PC-3 (cell line): ENCODE data around the gene ZNF576. TPM values are rescaled to one million over a fixed set of nuclear protein-coding genes. Genes with fewer than 3 reads are reported as not detected.

Experiments used
- ATAC-seq: fragments of 200-7000 bp; cut with Tn5 transposase; 2 replicates; pipeline ENCODE4 v1.9.1; 2020; ENCODE audit warnings: mild to moderate bottlenecking, moderate library complexity
- BruUV-seq: library from RNA; stranded (reverse); fragments of 400-500 nt; replicated peaks from 2 replicates; lab custom pipeline; 2021; lab: Mats Ljungman, UMichigan
- CTCF ChIA-PET: fragments of 300-600 bp; sonication (Branson Sonifier 250); formaldehyde crosslinking; loops from one replicate; lab custom pipeline; 2022; ENCODE audit warnings: antibody characterized with exemption; lab: Charles Lee
- POLR2A ChIA-PET: fragments of 300-600 bp; sonication (Branson Sonifier 250); formaldehyde crosslinking; loops from one replicate; lab custom pipeline; 2022; ENCODE audit warnings: antibody characterized with exemption; ENCODE audit not compliant: unreplicated experiment; lab: Charles Lee
- DNase-seq: peaks from one replicate; pipeline ENCODE4 v3.0.0-alpha.2; 2015
- H2AFZ ChIP-seq: fragments of 300-600 bp; sonication (generic); 2 replicates; pipeline ENCODE4 v1.6.0; 2016; ENCODE audit warnings: antibody characterized with exemption, low read length
- H3F3A ChIP-seq: fragments of 300-600 bp; sonication (generic); one replicate; pipeline ENCODE4 v1.6.0; 2017; ENCODE audit warnings: antibody characterized with exemption, low read length, control low read depth, mild to moderate bottlenecking; ENCODE audit not compliant: unreplicated experiment
- H3K27ac ChIP-seq: fragments of 300-600 bp; sonication (generic); 2 replicates; pipeline ENCODE4 v1.5.1; 2016; ENCODE audit warnings: mild to moderate bottlenecking, low read length
- H3K27me3 ChIP-seq: fragments of 300-600 bp; sonication (generic); 2 replicates; pipeline ENCODE4 v1.6.1; 2016; ENCODE audit warnings: low read length, mixed read lengths
- H3K36me3 ChIP-seq: fragments of 300-600 bp; sonication (generic); 2 replicates; pipeline ENCODE4 v1.6.1; 2016; ENCODE audit warnings: low read depth, mixed run types, low read length, mixed read lengths
- H3K4me1 ChIP-seq: fragments of 300-600 bp; sonication (generic); 2 replicates; pipeline ENCODE4 v1.5.1; 2016; ENCODE audit warnings: low read length; ENCODE audit not compliant: insufficient read depth
- H3K4me2 ChIP-seq: fragments of 300-600 bp; sonication (generic); 2 replicates; pipeline ENCODE4 v1.6.0; 2016; ENCODE audit warnings: low read length
- H3K4me3 ChIP-seq: fragments of 300-600 bp; sonication (generic); 2 replicates; pipeline ENCODE4 v1.5.1; 2016; ENCODE audit warnings: mild to moderate bottlenecking, low read length, mixed read lengths
- H3K79me2 ChIP-seq: fragments of 300-600 bp; sonication (generic); 2 replicates; pipeline ENCODE4 v1.6.1; 2017; ENCODE audit warnings: low read length, mixed read lengths
- H3K9ac ChIP-seq: fragments of 300-600 bp; sonication (generic); 2 replicates; pipeline ENCODE4 v1.6.0; 2016; ENCODE audit warnings: mild to moderate bottlenecking, low read length
- H3K9me2 ChIP-seq: fragments of 300-600 bp; sonication (generic); replicated peaks from 2 replicates; pipeline ENCODE4 v1.6.1; 2016; ENCODE audit warnings: mixed run types, low read length, mixed read lengths
- H3K9me3 ChIP-seq: fragments of 300-600 bp; sonication (generic); 2 replicates; pipeline ENCODE4 v1.6.1; 2016; ENCODE audit warnings: low read length, mixed read lengths
- H4K20me1 ChIP-seq: fragments of 300-600 bp; sonication (generic); 2 replicates; pipeline ENCODE4 v1.6.1; 2016; ENCODE audit warnings: low read length, mixed read lengths
- EZH2 ChIP-seq: fragments of 300-600 bp; sonication (generic); IDR thresholded peaks from one replicate; pipeline ENCODE4 v1.6.1; 2017; ENCODE audit warnings: antibody characterized with exemption, mild to moderate bottlenecking, low read length; ENCODE audit not compliant: unreplicated experiment
- EZH2phosphoT487 ChIP-seq: fragments of 300-600 bp; sonication (generic); IDR thresholded peaks from 2 replicates; pipeline ENCODE4 v1.6.1; 2018; ENCODE audit warnings: mild to moderate bottlenecking, antibody characterized with exemption, low read length, borderline replicate concordance
- intact Hi-C: fragments of 100-400 bp; cut with micrococcal nuclease; formaldehyde crosslinking; loops from 2 replicates; pipeline ENCODE4 v1.9.0; 2023
- total RNA-seq: library from RNA; depleted of rRNA; stranded (reverse); fragments of >200 nt; gene quantifications from 2 replicates; pipeline ENCODE4 v1.2.3, GENCODE V29; 2014
- TF ChIP-seq, protein P1 (sequence below): fragments of 300-600 bp; sonication (generic); conservative IDR thresholded peaks from 2 replicates; pipeline ENCODE4 v1.5.1; 2017; ENCODE audit warnings: antibody characterized with exemption, low read depth, mild to moderate bottlenecking, low read length

ZNF576 gene
- total RNA-seq, 1 experiment from 2014 or later: 14.7 TPM

DNA sequence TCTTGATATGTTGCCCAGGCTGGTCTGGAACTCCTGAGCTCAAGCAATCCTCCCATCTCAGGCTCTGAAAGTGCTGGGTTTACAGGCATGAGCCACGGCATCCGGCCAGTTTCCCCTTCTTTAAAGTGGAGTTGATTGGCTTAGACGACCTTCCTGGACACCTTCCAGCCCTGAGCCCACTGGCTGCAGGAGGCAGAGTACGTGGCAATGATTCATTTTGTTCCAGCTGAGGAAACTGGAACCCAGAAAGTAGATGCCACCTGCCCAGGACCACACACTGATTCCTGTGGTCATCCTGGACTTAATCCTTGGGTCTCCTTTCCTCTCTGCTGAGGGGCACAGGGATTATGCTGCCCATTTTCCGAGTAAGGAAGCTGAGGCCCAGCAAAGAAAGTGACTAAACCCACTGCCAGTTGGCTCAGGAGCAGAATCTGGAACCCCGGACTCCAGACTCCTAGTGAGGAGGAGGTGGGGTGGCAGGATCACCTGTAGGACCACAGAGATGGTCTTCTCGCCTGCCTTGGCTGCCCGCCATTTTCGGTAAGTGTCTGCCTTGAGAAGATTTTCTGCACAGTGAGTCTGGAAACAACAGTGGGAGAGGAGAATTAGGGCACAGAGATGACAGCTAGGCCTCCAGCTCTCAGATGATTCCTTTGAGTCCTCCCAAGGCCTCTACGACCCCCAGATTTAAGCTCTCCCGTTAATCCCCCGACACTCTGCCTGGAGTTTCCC, 21.8 kb upstream of the ZNF576 start:
- Histone ChIP-seq H2AFZ (peak overlapping the region; percentile 100), H3K27ac (peak overlapping the region; percentile 57; the same call in 1 of the 2 replicates), H3F3A (no peaks in the 10 kb centered on the region), H3K4me3 (peak overlapping the region; percentile 100), H3K9me2 (no peaks in the 10 kb centered on the region), H3K79me2 (peaks cover 19% of the 10 kb centered on the region), H3K9me3 (no peaks in the 10 kb centered on the region), H3K36me3 (no peaks in the 10 kb centered on the region), H3K9ac (peak overlapping the region; percentile 99), H3K27me3 (no peaks in the 10 kb centered on the region), H3K4me2 (peak overlapping the region; percentile 100), H4K20me1 (no peaks in the 10 kb centered on the region), H3K4me1 (peaks cover 9% of the 10 kb centered on the region)
- no peak for ATAC-seq
- no TSS peak for BruUV-seq
- DNase-seq: no peak
- ChIA-PET POLR2A (interaction anchor here (0.6 kb wide), 1 partner anchor 84 kb away, joined by 4 read pairs; no protein-coding TSS in a partner anchor), CTCF (interaction anchor here (0.6 kb wide), 1 partner anchor 183 kb away, joined by 10 read pairs; no protein-coding TSS in a partner anchor)
- TF ChIP-seq, protein P1, sequence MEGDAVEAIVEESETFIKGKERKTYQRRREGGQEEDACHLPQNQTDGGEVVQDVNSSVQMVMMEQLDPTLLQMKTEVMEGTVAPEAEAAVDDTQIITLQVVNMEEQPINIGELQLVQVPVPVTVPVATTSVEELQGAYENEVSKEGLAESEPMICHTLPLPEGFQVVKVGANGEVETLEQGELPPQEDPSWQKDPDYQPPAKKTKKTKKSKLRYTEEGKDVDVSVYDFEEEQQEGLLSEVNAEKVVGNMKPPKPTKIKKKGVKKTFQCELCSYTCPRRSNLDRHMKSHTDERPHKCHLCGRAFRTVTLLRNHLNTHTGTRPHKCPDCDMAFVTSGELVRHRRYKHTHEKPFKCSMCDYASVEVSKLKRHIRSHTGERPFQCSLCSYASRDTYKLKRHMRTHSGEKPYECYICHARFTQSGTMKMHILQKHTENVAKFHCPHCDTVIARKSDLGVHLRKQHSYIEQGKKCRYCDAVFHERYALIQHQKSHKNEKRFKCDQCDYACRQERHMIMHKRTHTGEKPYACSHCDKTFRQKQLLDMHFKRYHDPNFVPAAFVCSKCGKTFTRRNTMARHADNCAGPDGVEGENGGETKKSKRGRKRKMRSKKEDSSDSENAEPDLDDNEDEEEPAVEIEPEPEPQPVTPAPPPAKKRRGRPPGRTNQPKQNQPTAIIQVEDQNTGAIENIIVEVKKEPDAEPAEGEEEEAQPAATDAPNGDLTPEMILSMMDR: no peak
- TF ChIP-seq EZH2phosphoT487 (no peak), EZH2 (no peak)
- intact Hi-C loops: loop anchor here (1.0 kb wide), 1 partner anchor 22 kb away; the partner anchor contains the start of genes IRGQ and ZNF576

DNA sequence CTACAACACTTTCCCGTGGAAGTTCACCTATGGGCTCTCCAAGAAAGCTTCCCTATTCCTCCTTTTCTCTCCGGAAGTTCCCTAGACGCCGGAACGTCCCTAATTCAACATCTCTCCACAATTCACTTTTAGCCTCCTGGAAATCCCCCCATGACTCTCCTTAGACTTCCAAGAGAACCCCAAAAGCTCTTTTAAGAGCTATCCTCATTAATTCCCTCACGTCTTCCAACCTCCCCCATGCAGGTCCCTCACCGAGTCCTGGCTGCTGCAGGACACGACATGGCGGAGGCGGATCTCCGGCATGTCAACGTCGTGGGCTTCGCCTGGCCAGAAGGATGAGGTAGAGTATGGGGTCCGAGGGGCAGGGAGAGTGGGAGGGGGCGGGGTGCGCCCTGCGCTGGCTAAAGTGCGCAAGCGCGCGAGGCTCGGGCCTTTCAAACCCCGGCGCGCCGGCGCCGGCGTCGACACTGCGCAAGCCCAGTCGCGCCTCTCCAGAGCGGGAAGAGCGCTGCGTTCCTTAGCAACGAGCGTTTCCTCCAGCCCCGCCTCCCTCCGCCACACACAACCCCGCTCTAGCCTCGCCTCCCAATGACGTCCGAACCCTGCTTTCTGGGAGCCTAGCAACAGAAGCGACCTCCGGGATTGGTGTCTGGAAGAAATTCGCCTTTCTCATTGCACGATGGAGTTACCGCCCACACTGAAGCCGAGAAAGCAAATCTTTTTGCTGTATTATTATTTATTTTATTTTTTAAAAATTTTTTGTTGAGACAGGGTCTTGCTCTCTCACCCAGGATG, 21.0 kb upstream of the ZNF576 start, which contains the start of the genes PINLYP and XRCC1:
Gene PINLYP (plus strand): TSS at position 646 of the 795 bp plus-strand sequence. CDS start 1,391 bp downstream, outside the sequence.
Gene XRCC1 (minus strand): TSS at position 372 of the 795 bp plus-strand sequence. CDS start 69 bp downstream, at position 303.
- ATAC-seq (peak; percentile 99), DNase-seq (peak; percentile 97)
- H3K79me2 ChIP-seq: peaks cover 15% of the 10 kb centered on the region
- ChIA-PET CTCF (interaction anchor here (0.6 kb wide), 1 partner anchor 182 kb away, joined by 10 read pairs; no protein-coding TSS in a partner anchor), POLR2A (interaction anchor here (0.6 kb wide), 1 partner anchor 84 kb away, joined by 4 read pairs; no protein-coding TSS in a partner anchor)
- no peaks in the 10 kb centered on the region for H3K27me3 ChIP-seq
- H2AFZ ChIP-seq: peak within 1 kb of the TSS; percentile 100
- intact Hi-C loops: loop anchor here (1.0 kb wide), 1 partner anchor 21 kb away; the partner anchor contains the start of genes IRGQ and ZNF576
- peak within 1 kb of the TSS; percentile 100 for H3K4me3 ChIP-seq
- no peaks in the 10 kb centered on the region for H3K9me2 ChIP-seq
- TSS peak; percentile 67 for BruUV-seq
- TF ChIP-seq EZH2phosphoT487 (no peak), EZH2 (no peak)
- TF ChIP-seq, protein P1: no peak
- H3K36me3 ChIP-seq: no peaks in the 10 kb centered on the region
- no peaks in the 10 kb centered on the region for H3K9me3 ChIP-seq
- H3K4me2 ChIP-seq: peak within 1 kb of the TSS; percentile 100
- H4K20me1 ChIP-seq: no peaks in the 10 kb centered on the region
- no peaks in the 10 kb centered on the region for H3F3A ChIP-seq
- peaks cover 9% of the 10 kb centered on the region for H3K4me1 ChIP-seq
- H3K9ac ChIP-seq: peak within 1 kb of the TSS; percentile 99
- peak within 1 kb of the TSS; percentile 57 for H3K27ac ChIP-seq
